HUES48 (cell line): ENCODE measurements around the gene CPT1B.
A peak's percentile ranks its signal among the peaks of the same experiment; 100 is the strongest.

ENCODE experiments used
- H3K27ac ChIP-seq: one replicate; pipeline ENCODE4 v1.7.0; 2013; ENCODE audit warnings: low read depth, low read length, inconsistent platforms
- H3K27me3 ChIP-seq: 2 replicates; pipeline ENCODE4 v1.6.1; 2013; ENCODE audit warnings: mild to moderate bottlenecking, low read length; ENCODE audit not compliant: control insufficient read depth, insufficient read depth
- H3K36me3 ChIP-seq: 2 replicates; pipeline ENCODE4 v1.6.1; 2013; ENCODE audit warnings: low read length; ENCODE audit not compliant: control insufficient read depth, insufficient read depth
- H3K4me1 ChIP-seq: 2 replicates; pipeline ENCODE4 v1.6.1; 2013; ENCODE audit warnings: mild to moderate bottlenecking, low read length; ENCODE audit not compliant: control insufficient read depth, insufficient read depth
- H3K4me3 ChIP-seq: 2 replicates; pipeline ENCODE4 v1.5.1; 2013; ENCODE audit warnings: mild to moderate bottlenecking, low read depth, low read length
- H3K9ac ChIP-seq: 2 replicates; pipeline ENCODE4 v1.6.1; 2013; ENCODE audit warnings: mild to moderate bottlenecking, low read depth, low read length, moderate library complexity
- H3K9me3 ChIP-seq: 2 replicates; pipeline ENCODE4 v1.6.1; 2013; ENCODE audit warnings: low read length; ENCODE audit not compliant: control insufficient read depth, insufficient read depth

Gene CPT1B

DNA sequence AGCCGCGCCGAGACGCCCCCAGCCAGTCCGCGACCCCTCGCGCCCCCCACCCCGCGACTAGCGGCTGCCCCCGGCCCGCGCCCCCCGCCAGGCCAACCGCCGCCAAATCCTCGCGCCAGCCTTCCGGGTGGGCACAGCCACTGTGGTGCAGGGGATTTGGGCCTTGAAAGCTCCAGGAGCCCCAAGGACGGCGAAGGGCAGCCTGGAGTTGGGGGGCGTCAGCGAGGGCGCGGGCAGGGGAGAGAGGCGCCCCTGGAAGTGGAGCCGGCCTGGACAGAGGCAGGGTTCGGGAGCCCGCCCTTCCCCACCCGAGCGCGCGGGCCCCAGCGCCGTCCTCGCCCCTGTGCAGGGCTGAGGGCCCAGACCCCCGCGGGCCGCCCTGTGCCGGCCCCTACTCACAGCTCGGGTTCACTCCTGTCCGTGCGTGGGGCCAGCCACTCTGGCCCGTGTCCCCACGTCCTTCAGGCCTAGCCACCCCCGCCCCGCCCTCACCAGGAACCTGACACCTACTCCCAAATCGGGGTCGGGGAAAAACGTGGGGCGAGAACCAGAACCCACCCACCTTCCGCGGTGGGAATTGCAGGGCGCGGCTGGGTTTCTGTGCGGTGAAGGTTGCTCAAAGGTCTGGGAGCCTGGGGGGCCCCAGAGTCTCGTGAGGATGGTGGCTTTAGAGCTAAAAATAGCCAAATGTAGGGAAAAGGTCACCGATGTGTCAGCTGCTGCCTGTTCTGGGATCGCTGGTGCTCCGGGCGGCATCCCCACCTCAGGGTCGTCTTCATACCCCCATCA is at the start of gene CPT1B:
CPT1B (minus strand) TSS at position 441 of the 789 bp plus-strand sequence. CDS start 512 bp downstream, outside the sequence.
- Histone ChIP-seq H3K27me3 (no peaks in the 10 kb centered on the region), H3K4me3 (no peak within 1 kb of the TSS), H3K9ac (no peak within 1 kb of the TSS), H3K4me1 (no peaks in the 10 kb centered on the region), H3K9me3 (no peaks in the 10 kb centered on the region), H3K27ac (no peak within 1 kb of the TSS), H3K36me3 (peaks cover 68% of the 10 kb centered on the region)

DNA sequence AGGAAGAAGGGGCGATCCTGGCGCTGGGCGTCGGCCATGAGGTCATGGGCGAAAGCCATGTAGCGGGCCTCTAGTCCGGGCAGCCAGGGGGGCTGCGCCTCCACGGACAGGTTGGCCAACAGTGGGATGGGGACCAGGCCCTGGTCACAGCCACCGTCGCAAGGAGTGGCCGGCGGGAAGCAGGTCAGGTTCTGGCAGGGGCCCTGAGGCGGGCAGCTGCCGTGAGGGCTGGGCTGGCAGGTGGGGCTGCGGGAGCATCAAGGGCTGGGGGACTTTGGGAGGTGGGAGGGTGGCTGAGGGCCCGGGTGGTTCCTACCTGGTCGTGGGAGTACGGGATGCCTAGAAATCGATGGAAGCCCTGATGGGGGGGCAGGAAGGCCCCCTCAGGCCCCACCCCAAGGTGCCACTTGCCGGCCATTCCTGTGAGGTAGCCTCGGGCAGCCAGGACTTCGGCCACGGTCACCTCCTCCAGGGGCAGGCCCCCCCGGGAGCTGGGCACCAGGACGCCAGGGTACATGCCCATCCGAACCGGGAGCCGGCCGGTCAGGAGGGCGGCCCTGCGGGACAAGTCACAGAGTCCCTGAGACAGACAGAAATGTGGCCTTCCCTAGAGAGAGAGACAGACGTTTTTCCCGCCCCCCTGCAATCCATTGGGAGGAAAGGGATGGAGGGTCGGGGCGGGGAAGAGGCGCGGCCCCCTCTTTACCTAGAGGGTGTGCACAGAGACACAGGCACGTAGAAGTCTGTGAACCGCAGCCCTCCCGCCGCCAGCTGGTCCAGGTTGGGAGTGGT is 48.8 kb upstream of the CPT1B start:
- no peak overlapping the region for H3K27ac ChIP-seq
- H3K9ac ChIP-seq = no peak overlapping the region
- H3K36me3 ChIP-seq = no peaks in the 10 kb centered on the region
- peaks cover 9% of the 10 kb centered on the region for H3K27me3 ChIP-seq
- peak overlapping the region; percentile 74 for H3K4me3 ChIP-seq
- no peaks in the 10 kb centered on the region for H3K9me3 ChIP-seq
- peaks cover 8% of the 10 kb centered on the region; the same call in 1 of the 2 replicates for H3K4me1 ChIP-seq

DNA sequence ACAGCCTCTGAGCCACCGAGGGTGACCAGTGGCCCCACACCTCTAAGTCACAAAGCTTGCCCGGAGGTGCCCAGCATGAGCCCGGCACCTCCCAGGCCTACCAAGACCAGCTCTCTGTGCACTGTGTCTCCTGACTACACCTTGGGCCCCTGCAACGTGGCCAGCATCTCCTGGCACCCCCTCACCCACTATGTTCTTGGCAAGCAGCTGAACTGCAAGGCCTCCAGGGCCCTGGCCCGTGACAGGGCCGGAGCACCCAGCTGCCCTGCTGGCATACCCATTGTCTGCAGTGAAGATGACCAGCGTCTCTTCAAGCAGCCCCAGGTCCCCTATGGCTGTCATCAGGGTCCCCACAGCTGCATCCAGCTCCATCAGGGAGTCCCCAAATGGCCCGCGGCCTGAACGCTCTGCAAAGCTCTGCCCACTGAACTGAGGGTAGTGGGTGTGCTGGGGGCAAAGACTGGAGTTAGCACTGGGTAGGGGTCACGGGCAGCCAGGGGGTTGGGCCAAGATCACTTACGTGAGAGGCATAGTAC is 48.2 kb upstream of the CPT1B start:
- no peaks in the 10 kb centered on the region for H3K36me3 ChIP-seq
- no peak overlapping the region for H3K9ac ChIP-seq
- H3K9me3 ChIP-seq = no peaks in the 10 kb centered on the region
- H3K27me3 ChIP-seq = peaks cover 11% of the 10 kb centered on the region
- no peak overlapping the region for H3K4me3 ChIP-seq
- H3K27ac ChIP-seq = no peak overlapping the region
- peaks cover 14% of the 10 kb centered on the region; the same call in 1 of the 2 replicates for H3K4me1 ChIP-seq

DNA sequence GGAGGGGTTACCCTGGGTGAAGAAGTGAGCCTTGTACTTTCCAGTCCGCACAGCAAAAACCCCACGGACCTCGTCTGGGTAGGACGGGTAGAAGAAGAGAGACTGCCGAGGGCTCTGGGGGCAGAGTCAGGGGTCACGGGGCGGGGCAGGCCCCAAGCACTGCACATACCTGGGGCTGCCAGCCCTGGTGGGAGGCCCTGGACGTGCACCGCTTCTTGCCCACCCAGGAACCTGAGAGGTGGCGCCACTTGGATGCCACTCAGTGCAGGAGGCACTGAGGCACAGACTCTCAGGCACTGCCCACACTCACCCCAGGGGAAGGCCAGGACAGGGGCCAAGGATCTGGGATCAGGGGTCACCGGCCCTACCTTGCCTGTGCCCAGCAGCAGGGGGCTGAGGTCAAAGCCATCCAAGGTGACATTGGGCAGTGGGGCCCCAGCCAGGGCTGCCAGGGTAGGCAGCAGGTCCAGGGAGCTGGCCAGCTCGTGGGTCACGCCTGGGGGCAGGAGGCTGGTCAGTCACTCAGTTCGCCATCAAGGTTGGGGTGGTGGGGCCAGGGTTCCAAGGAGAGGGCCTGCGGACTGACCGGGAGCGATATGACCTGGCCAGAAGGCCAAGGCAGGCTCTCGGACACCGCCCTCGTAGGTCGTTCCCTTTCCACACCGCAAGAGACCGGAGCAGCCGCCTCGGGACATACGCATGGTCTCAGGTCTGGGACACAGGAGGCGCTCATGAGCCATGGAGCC is 47.5 kb upstream of the CPT1B start:
- Histone ChIP-seq H3K9me3 (no peaks in the 10 kb centered on the region), H3K27ac (no peak overlapping the region), H3K4me3 (no peak overlapping the region), H3K27me3 (peaks cover 17% of the 10 kb centered on the region), H3K4me1 (peaks cover 18% of the 10 kb centered on the region), H3K36me3 (no peaks in the 10 kb centered on the region), H3K9ac (no peak overlapping the region)

DNA sequence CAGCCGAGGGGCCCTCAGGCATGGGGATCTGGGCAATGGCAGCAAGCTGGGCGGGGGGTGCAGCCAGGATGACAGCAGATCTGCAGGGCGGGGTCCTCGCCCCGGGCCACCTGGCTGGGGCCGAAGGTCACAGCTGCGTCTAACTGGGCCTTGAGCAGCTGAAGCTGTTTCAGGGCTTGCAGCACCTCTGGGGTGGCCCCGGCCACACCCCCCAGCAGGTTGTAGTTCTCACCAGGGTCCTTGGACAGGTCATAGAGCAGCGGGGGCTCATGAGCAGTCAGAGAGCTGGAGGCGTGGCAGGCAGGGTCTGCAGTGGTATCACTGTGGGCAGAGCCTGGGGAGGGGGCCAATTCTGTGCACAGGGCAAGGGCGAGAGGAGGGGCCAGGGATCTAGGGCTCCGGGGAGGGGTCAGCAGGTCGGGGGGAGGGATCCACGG is 46.9 kb upstream of the CPT1B start:
- Histone ChIP-seq H3K4me1 (peaks cover 21% of the 10 kb centered on the region), H3K4me3 (no peak overlapping the region), H3K36me3 (no peaks in the 10 kb centered on the region), H3K9me3 (no peaks in the 10 kb centered on the region), H3K27ac (no peak overlapping the region), H3K9ac (no peak overlapping the region), H3K27me3 (peaks cover 19% of the 10 kb centered on the region)

DNA sequence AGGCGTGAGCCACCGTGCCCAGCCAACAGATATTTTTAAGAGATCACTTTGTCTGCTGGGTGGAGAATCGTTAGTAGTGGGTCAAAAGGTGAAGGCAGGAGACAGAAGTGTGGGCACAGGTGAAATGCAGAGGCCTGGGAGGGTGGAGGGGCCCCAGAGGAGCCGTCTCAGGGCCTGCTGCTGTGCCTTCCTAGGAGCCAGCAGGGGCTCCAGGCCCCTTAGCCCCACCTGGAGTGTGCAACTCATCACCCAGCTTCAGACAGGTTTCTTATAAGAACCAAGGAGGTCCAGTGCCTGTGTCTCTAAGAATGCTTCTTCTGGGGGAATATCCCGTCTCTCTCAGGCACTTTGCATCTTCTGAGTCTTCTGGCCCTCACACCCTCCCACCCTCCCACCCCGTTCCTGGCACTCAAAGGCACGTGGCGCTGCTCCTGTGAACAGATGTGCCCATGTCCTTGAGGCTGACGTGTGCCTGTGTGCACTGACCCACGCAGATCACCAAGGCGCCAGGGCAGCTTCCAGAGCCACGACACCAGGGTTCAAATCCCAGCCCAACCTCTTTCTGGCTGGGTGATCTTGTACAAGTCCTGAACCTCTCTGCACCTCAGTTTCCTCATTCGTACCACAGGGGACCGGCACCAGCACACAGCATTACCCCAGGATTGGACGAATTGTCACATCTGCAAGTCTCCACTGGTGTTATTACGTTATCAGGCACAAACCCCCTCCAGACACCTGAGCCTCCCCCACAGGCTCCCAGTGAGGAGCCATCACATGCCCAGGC is 46.3 kb upstream of the CPT1B start:
- no peak overlapping the region for H3K27ac ChIP-seq
- H3K9ac ChIP-seq = no peak overlapping the region
- H3K36me3 ChIP-seq = no peaks in the 10 kb centered on the region
- H3K9me3 ChIP-seq = no peaks in the 10 kb centered on the region
- peaks cover 19% of the 10 kb centered on the region for H3K27me3 ChIP-seq
- no peak overlapping the region for H3K4me3 ChIP-seq
- H3K4me1 ChIP-seq = peaks cover 24% of the 10 kb centered on the region

DNA sequence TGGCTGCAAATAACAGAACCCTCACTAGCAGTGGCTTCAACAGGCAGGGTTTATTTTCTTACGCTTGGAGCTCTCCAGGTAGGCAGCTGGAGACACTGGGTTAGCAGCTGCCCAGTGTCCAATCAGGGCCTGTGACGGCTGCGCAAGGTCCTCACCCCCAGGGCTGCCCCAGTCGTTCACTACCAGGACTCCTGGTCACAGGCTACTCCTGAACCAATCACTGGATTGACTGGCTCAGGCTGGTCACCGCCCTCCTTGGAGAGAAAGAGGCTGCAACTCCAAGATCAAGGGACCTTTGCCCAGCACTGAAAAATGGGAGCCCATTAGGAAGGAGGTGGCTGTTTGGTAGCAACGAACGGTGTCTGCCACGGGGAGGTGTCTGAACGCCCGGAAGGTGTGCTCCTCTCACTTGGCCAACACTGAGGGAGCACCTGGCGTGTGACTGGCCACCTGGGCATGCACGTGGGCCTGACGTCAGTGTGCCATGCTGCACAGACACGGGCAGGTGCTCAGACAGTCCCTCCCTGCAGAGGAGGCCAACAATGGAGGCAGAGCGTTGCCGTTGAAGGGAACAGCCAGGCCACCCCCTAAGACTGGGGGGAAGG is 44.6 kb upstream of the CPT1B start:
- Histone ChIP-seq H3K9me3 (no peaks in the 10 kb centered on the region), H3K4me1 (peaks cover 20% of the 10 kb centered on the region), H3K36me3 (no peaks in the 10 kb centered on the region), H3K27ac (no peak overlapping the region), H3K4me3 (no peak overlapping the region), H3K27me3 (peaks cover 11% of the 10 kb centered on the region), H3K9ac (no peak overlapping the region)

DNA sequence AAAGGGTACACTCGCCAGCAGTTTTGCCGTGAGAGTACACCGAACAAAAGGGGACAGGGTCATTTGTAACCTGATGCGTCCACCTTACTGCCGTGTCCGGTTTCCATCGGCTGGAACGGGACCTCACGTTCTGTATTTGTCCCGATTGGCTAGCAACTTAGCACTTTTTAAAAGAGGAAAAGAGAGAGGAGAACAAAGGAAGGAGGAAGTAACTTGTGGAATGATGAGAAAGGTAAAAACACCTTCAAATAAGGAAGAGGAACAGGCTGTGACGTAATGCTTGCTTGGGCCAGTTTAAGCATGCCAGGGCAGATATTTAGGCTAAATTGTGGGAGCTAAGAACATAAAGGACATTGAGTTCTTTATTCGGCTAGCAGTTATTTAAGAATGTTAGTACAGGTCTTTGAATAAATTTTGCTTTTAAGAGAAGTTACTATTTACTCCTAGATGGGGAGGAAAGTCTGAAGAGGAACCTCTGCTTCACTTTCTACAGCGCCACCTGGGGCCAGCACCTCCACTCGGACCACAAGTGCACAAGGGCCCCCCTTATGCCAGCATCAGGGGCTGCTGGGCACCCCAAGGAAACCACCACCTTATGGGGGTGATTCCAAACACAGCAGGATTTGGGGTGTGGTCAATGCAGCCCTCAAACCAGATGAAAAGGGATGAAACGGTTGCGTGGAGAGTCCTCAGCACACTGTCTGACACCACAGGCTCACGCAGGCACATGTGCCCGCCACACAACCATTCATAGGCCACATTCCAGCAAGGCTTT is 43.9 kb upstream of the CPT1B start:
- 0 out of 2 replicates have a peak overlapping the region, but pooled peaks have one; percentile 5 for H3K4me3 ChIP-seq
- H3K9me3 ChIP-seq = no peaks in the 10 kb centered on the region
- H3K9ac ChIP-seq = no peak overlapping the region
- peaks cover 17% of the 10 kb centered on the region for H3K4me1 ChIP-seq
- no peak overlapping the region for H3K27ac ChIP-seq
- H3K36me3 ChIP-seq = no peaks in the 10 kb centered on the region
- H3K27me3 ChIP-seq = peaks cover 11% of the 10 kb centered on the region

DNA sequence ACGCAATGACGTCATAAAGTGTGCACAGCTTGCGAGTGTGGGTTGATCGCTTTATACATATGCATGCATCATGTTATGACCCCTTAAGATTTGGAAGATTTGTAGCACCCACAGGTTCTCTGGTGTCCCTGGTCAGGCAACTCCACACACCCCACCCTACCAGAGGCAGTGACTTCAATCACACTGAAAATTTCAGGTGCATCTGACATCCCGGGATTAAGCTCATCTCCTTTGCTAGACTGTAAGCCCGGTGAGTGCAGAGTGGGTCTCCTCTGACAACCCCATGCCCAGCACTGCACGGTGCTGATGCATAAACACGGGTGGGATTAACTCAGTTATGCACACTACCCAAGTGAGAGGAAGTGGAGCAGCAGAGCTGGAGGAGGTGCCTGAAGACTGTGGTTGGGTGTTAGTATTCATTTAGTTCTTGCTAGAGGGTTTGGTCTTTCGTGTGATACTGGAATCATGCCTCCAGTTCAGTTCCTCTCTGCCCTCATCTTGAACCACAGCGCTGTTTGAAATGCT is 43.2 kb upstream of the CPT1B start:
- Histone ChIP-seq H3K9ac (no peak overlapping the region), H3K4me1 (peaks cover 16% of the 10 kb centered on the region), H3K36me3 (no peaks in the 10 kb centered on the region), H3K9me3 (no peaks in the 10 kb centered on the region), H3K4me3 (0 out of 2 replicates have a peak overlapping the region, but pooled peaks have one; percentile 5), H3K27me3 (peaks cover 11% of the 10 kb centered on the region), H3K27ac (no peak overlapping the region)
